Osteoblast (primary cell): ENCODE data around the gene LRRC45. TPM values are rescaled to one million over a fixed set of nuclear protein-coding genes. Genes with fewer than 3 reads are reported as not detected.

Experiments
- DNase-seq: peaks from one replicate; pipeline ENCODE4 v3.0.0; 2011; ENCODE audit warnings: low spot score, mixed read lengths; ENCODE audit not compliant: insufficient read length; ENCODE audit errors: missing footprints
- H2AFZ ChIP-seq: 2 replicates; pipeline ENCODE4 v1.6.0; 2011; ENCODE audit warnings: mild to moderate bottlenecking, low read length
- H3K27ac ChIP-seq: 2 replicates; pipeline ENCODE4 v1.5.1; 2011; ENCODE audit warnings: mild to moderate bottlenecking, low read depth, low read length, moderate library complexity
- H3K27me3 ChIP-seq: 2 replicates; pipeline ENCODE4 v1.6.0; 2012; ENCODE audit warnings: mild to moderate bottlenecking, control low read depth, inconsistent platforms, low read length, moderate library complexity; ENCODE audit not compliant: insufficient read depth
- H3K36me3 ChIP-seq: 2 replicates; pipeline ENCODE4 v1.5.1; 2011; ENCODE audit warnings: mild to moderate bottlenecking, low read length, control low read depth, moderate library complexity; ENCODE audit not compliant: insufficient read depth
- H3K4me1 ChIP-seq: 2 replicates; pipeline ENCODE4 v1.5.1; 2011; ENCODE audit warnings: mild to moderate bottlenecking, low read length, control low read depth, moderate library complexity; ENCODE audit not compliant: insufficient read depth
- H3K4me2 ChIP-seq: 2 replicates; pipeline ENCODE4 v1.6.0; 2011; ENCODE audit warnings: mild to moderate bottlenecking, low read length; ENCODE audit not compliant: insufficient read depth
- H3K4me3 ChIP-seq: fragments of 200-600 bp; sonication (generic); 3 replicates; pipeline ENCODE4 v1.5.1; 2012; ENCODE audit warnings: mild to moderate bottlenecking, low read length, inconsistent platforms; ENCODE audit not compliant: insufficient read depth
- H3K79me2 ChIP-seq: 2 replicates; pipeline ENCODE4 v1.6.0; 2012; ENCODE audit warnings: mild to moderate bottlenecking, low read length, control low read depth, inconsistent platforms; ENCODE audit not compliant: insufficient read depth
- H3K9me3 ChIP-seq: 2 replicates; pipeline ENCODE4 v1.5.1; 2011; ENCODE audit warnings: low read depth, low read length, control low read depth
- H4K20me1 ChIP-seq: 2 replicates; pipeline ENCODE4 v1.6.0; 2012; ENCODE audit warnings: mild to moderate bottlenecking, low read length, control low read depth; ENCODE audit not compliant: insufficient read depth
- total RNA-seq: library from RNA; depleted of rRNA; stranded (reverse); fragments of >200 nt; gene quantifications from 2 replicates; pipeline ENCODE4 v1.2.3, GENCODE V29; 2012
- TF ChIP-seq, protein P1 (sequence below): IDR thresholded peaks from 2 replicates; pipeline ENCODE4 v1.5.1; 2011; ENCODE audit warnings: mild to moderate bottlenecking, low read depth, low read length, moderate library complexity; ENCODE audit errors: extremely low read depth

LRRC45 gene
- total RNA-seq, 1 donor, result 13.4 TPM

DNA sequence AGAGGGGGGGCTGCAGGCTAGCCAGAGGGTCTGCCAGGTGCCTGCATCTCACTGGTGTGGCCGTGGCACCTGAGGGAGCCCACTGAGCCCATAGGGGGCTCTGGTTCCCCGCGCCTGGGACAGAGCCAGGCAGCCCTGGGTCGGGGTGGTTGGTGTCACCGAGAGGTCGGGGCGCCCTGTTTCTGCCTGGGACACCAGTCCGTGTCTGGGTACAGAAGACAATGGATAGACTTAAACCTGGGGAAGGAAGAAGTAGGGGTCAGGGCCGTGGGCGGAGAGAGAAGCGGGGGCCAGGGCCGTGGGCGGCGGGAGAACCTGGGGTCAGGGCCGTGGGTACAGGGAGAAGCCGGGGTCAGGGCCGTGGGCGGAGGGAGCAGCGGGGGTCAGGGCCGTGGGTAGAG lies 25.5 kb downstream of the LRRC45 start:
- no peaks in the 10 kb centered on the region for H3K9me3 ChIP-seq
- no peak overlapping the region for H3K4me2 ChIP-seq
- peaks cover 4% of the 10 kb centered on the region for H4K20me1 ChIP-seq
- H2AFZ ChIP-seq, result no peak overlapping the region
- H3K27me3 ChIP-seq, result no peaks in the 10 kb centered on the region
- TF ChIP-seq, protein P1, sequence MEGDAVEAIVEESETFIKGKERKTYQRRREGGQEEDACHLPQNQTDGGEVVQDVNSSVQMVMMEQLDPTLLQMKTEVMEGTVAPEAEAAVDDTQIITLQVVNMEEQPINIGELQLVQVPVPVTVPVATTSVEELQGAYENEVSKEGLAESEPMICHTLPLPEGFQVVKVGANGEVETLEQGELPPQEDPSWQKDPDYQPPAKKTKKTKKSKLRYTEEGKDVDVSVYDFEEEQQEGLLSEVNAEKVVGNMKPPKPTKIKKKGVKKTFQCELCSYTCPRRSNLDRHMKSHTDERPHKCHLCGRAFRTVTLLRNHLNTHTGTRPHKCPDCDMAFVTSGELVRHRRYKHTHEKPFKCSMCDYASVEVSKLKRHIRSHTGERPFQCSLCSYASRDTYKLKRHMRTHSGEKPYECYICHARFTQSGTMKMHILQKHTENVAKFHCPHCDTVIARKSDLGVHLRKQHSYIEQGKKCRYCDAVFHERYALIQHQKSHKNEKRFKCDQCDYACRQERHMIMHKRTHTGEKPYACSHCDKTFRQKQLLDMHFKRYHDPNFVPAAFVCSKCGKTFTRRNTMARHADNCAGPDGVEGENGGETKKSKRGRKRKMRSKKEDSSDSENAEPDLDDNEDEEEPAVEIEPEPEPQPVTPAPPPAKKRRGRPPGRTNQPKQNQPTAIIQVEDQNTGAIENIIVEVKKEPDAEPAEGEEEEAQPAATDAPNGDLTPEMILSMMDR, result no peak
- no peak overlapping the region for H3K27ac ChIP-seq
- peaks cover 12% of the 10 kb centered on the region for H3K4me1 ChIP-seq
- peaks cover 35% of the 10 kb centered on the region for H3K79me2 ChIP-seq
- H3K4me3 ChIP-seq, result no peak overlapping the region
- H3K36me3 ChIP-seq, result peaks cover 30% of the 10 kb centered on the region
- peak; percentile 85 for DNase-seq

- Histone ChIP-seq H3K79me2 (peaks cover 40% of the 10 kb centered on the region), H3K4me3 (no peak overlapping the region), H3K4me1 (peaks cover 12% of the 10 kb centered on the region), H3K4me2 (no peak overlapping the region), H3K36me3 (peaks cover 35% of the 10 kb centered on the region), H2AFZ (no peak overlapping the region), H3K27ac (no peak overlapping the region), H4K20me1 (peaks cover 4% of the 10 kb centered on the region), H3K27me3 (no peaks in the 10 kb centered on the region), H3K9me3 (no peaks in the 10 kb centered on the region)
- TF ChIP-seq, protein P1, result no peak
- DNase-seq, result peak; percentile 86
Measured at GRCh38 chr17:82049106-82049505, 26.0 kb downstream of the LRRC45 start.

DNA sequence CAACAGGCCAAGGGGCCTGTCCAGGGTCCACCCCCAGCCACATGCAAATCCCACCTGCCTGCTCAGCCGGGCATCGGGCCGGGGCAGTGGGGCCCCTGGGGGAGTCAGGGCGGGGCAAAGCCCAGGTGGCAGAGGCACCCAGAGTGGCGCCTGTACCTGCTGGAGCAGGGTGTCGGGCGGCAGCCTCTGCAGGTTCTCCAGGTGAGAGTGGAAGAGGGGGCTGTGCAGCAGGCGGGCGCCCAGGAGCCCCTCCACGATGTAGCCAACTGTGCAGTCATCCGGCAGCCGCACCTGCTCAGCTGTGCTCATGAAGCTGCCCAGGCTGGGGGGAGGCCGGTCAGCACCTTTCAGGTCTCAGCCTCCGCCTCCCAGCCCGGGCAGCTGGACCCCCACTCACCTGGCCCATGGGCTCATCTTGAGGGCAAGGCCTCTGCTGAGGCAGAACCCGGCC lies 26.4 kb downstream of the LRRC45 start:
- no peaks in the 10 kb centered on the region for H3K9me3 ChIP-seq
- peaks cover 44% of the 10 kb centered on the region for H3K79me2 ChIP-seq
- DNase-seq, result peak; percentile 73
- TF ChIP-seq, protein P1, result no peak
- H3K4me3 ChIP-seq, result no peak overlapping the region
- H3K4me1 ChIP-seq, result peaks cover 12% of the 10 kb centered on the region
- no peak overlapping the region for H3K4me2 ChIP-seq
- H3K36me3 ChIP-seq, result peaks cover 39% of the 10 kb centered on the region
- no peak overlapping the region for H2AFZ ChIP-seq
- peaks cover 4% of the 10 kb centered on the region for H4K20me1 ChIP-seq
- H3K27ac ChIP-seq, result no peak overlapping the region
- H3K27me3 ChIP-seq, result no peaks in the 10 kb centered on the region

DNA sequence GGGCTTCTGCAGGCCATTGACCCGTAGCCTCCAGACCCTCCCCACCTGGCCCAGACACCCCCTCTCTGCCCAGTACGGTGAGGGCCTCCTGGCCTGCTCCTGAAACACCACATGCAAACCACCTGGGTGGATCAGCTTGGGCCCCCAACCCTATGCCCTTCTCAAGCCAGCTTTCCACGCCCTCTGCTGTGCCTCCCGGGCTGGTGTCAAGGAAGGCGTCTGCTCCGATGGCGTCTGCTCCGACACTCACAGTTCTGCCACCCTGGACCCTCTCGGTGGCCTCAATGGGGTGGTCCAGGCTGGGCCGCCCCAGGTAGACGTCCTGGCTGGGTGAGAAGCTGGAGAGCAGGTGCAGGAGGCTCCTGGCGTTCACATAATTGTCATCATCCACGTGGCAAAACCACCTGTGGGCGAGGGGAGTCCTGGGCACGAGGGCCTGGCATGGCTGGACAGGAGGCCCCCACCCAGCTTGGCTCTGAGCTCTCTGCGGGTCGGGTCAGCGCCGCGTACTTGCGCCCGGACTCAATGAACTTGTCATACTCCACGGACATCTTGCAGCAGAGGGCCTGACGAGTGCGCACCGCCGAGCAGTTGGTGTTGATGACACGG lies 27.2 kb downstream of the LRRC45 start:
- Histone ChIP-seq H3K79me2 (peaks cover 46% of the 10 kb centered on the region), H3K27ac (peak overlapping the region; percentile 7), H3K4me3 (peak overlapping the region; percentile 91), H3K9me3 (no peaks in the 10 kb centered on the region), H3K36me3 (peaks cover 45% of the 10 kb centered on the region), H3K4me1 (peaks cover 12% of the 10 kb centered on the region), H3K27me3 (no peaks in the 10 kb centered on the region), H4K20me1 (peaks cover 4% of the 10 kb centered on the region), H3K4me2 (peak overlapping the region; percentile 69), H2AFZ (peak overlapping the region; percentile 17)
- TF ChIP-seq, protein P1, result no peak
- peak; percentile 84 for DNase-seq
